ENCODE measurements around the gene CCDC33.

CCDC33 gene

GRCh38 chr15:74293021-74293810, 57.1 kb downstream of the CCDC33 start:
- Histone ChIP-seq H3K79me1 (replicated peaks; ENCODE audit: low read length, poor library complexity, severe bottlenecking) (no peaks in the 10 kb centered on the region), H4K8ac (ENCODE audit: low read length) (no peak overlapping the region), H3K4me2 (ENCODE audit: low read length, poor library complexity, severe bottlenecking) (no peak overlapping the region), H3K9ac (ENCODE audit: low read length) (no peak overlapping the region), H2BK5ac (ENCODE audit: low read depth, low read length, poor library complexity, severe bottlenecking) (no peak overlapping the region), H3K14ac (ENCODE audit: low read length in 2 of 2) (no peak overlapping the region), H3K4ac (ENCODE audit: low read depth in 1 of 2, low read length in 2 of 2) (no peak overlapping the region), H2AK5ac (ENCODE audit: low read length, severe bottlenecking) (no peak overlapping the region), H2BK15ac (ENCODE audit: low read depth, poor library complexity, severe bottlenecking) (no peak overlapping the region), H2BK12ac (ENCODE audit: low read length in 2 of 2) (no peak overlapping the region), H2BK120ac (ENCODE audit: low read depth, low read length) (no peak overlapping the region), H3K9me3 (ENCODE audit: control insufficient read depth, low read length) (no peaks in the 10 kb centered on the region), H3K23ac (ENCODE audit: low read length in 2 of 2) (no peak overlapping the region), H3K27me3 (ENCODE audit: control insufficient read depth in 1 of 2, insufficient read depth in 1 of 2, low read length in 2 of 2) (peaks cover 63 to 68% of the 10 kb centered on the region in 2 experiments), H4K91ac (ENCODE audit: low read length) (no peak overlapping the region), H3K4me3 (ENCODE audit: insufficient read depth in 1 of 2, low read depth in 1 of 2, low read length in 2 of 2) (no peak overlapping the region), H3K27ac (ENCODE audit: low read length, poor library complexity, severe bottlenecking) (no peak overlapping the region), H3K18ac (ENCODE audit: low read depth in 1 of 2, low read length in 2 of 2) (no peak overlapping the region), H3K4me1 (ENCODE audit: control insufficient read depth, insufficient read depth, low read depth, low read length) (no peaks in the 10 kb centered on the region), H2AFZ (ENCODE audit: low read depth, low read length) (no peak overlapping the region), H3K36me3 (ENCODE audit: control insufficient read depth in 1 of 2, insufficient read depth in 2 of 2, low read depth in 1 of 2, low read length in 2 of 2) (no peaks in the 10 kb centered on the region)
- WGBS, result 63% methylated on average over 3 of the region's 3 CpGs
- no peak for DNase-seq

- Histone ChIP-seq H2BK5ac (ENCODE audit: low read depth, low read length, poor library complexity, severe bottlenecking) (no peak overlapping the region), H3K14ac (ENCODE audit: low read length in 2 of 2) (no peak overlapping the region)
These were observed 57.9 kb downstream of the CCDC33 start for GRCh38 chr15:74294010-74294409.

GRCh38 chr15:74295800-74296199, 59.7 kb downstream of the CCDC33 start:
- Histone ChIP-seq H2AFZ (ENCODE audit: low read depth, low read length) (no peak overlapping the region), H3K4ac (ENCODE audit: low read depth in 1 of 2, low read length in 2 of 2) (no peak overlapping the region)

More at GRCh38 chr15:74294010-74294409, 57.9 kb downstream of the CCDC33 start:
- Histone ChIP-seq H4K91ac (ENCODE audit: low read length) (no peak overlapping the region), H3K9me3 (ENCODE audit: control insufficient read depth, low read length) (no peaks in the 10 kb centered on the region), H3K23ac (ENCODE audit: low read length in 2 of 2) (no peak overlapping the region), H3K9ac (ENCODE audit: low read length) (no peak overlapping the region), H2BK15ac (ENCODE audit: low read depth, poor library complexity, severe bottlenecking) (no peak overlapping the region), H3K18ac (ENCODE audit: low read depth in 1 of 2, low read length in 2 of 2) (no peak overlapping the region), H3K36me3 (ENCODE audit: control insufficient read depth in 1 of 2, insufficient read depth in 2 of 2, low read depth in 1 of 2, low read length in 2 of 2) (no peaks in the 10 kb centered on the region), H3K27me3 (ENCODE audit: control insufficient read depth in 1 of 2, insufficient read depth in 1 of 2, low read length in 2 of 2) (peaks cover 60 to 62% of the 10 kb centered on the region in 2 experiments), H3K4ac (ENCODE audit: low read depth in 1 of 2, low read length in 2 of 2) (no peak overlapping the region), H2BK120ac (ENCODE audit: low read depth, low read length) (no peak overlapping the region), H3K27ac (ENCODE audit: low read length, poor library complexity, severe bottlenecking) (no peak overlapping the region), H3K4me1 (ENCODE audit: control insufficient read depth, insufficient read depth, low read depth, low read length) (no peaks in the 10 kb centered on the region), H3K4me3 (ENCODE audit: insufficient read depth in 1 of 2, low read depth in 1 of 2, low read length in 2 of 2) (no peak overlapping the region), H3K4me2 (ENCODE audit: low read length, poor library complexity, severe bottlenecking) (no peak overlapping the region), H2AK5ac (ENCODE audit: low read length, severe bottlenecking) (no peak overlapping the region), H2AFZ (ENCODE audit: low read depth, low read length) (no peak overlapping the region), H3K79me1 (replicated peaks; ENCODE audit: low read length, poor library complexity, severe bottlenecking) (no peaks in the 10 kb centered on the region), H2BK12ac (ENCODE audit: low read length in 2 of 2) (no peak overlapping the region), H4K8ac (ENCODE audit: low read length) (no peak overlapping the region)
- WGBS, result 88% methylated on average over 1 of the region's 1 CpG
- no peak for DNase-seq

GRCh38 chr15:74297887-74298286, 61.8 kb downstream of the CCDC33 start:
- Histone ChIP-seq H3K27me3 (ENCODE audit: control insufficient read depth in 1 of 2, insufficient read depth in 1 of 2, low read length in 2 of 2) (peaks cover 69 to 91% of the 10 kb centered on the region in 2 experiments), H3K4me1 (ENCODE audit: control insufficient read depth, insufficient read depth, low read depth, low read length) (peaks cover 10% of the 10 kb centered on the region), H3K79me1 (replicated peaks; ENCODE audit: low read length, poor library complexity, severe bottlenecking) (no peaks in the 10 kb centered on the region), H3K23ac (ENCODE audit: low read length in 2 of 2) (no peak overlapping the region), H3K9ac (ENCODE audit: low read length) (no peak overlapping the region), H4K91ac (ENCODE audit: low read length) (no peak overlapping the region), H2AK5ac (ENCODE audit: low read length, severe bottlenecking) (no peak overlapping the region), H2AFZ (ENCODE audit: low read depth, low read length) (no peak overlapping the region), H3K14ac (ENCODE audit: low read length in 2 of 2) (no peak overlapping the region), H3K18ac (ENCODE audit: low read depth in 1 of 2, low read length in 2 of 2) (no peak overlapping the region), H3K27ac (ENCODE audit: low read length, poor library complexity, severe bottlenecking) (no peak overlapping the region), H4K8ac (ENCODE audit: low read length) (no peak overlapping the region), H3K36me3 (ENCODE audit: control insufficient read depth in 1 of 2, insufficient read depth in 2 of 2, low read depth in 1 of 2, low read length in 2 of 2) (no peaks in the 10 kb centered on the region), H3K9me3 (ENCODE audit: control insufficient read depth, low read length) (no peaks in the 10 kb centered on the region), H3K4me2 (ENCODE audit: low read length, poor library complexity, severe bottlenecking) (no peak overlapping the region), H3K4me3 (ENCODE audit: insufficient read depth in 1 of 2, low read depth in 1 of 2, low read length in 2 of 2) (no peak overlapping the region), H3K4ac (ENCODE audit: low read depth in 1 of 2, low read length in 2 of 2) (no peak overlapping the region), H2BK120ac (ENCODE audit: low read depth, low read length) (no peak overlapping the region), H2BK5ac (ENCODE audit: low read depth, low read length, poor library complexity, severe bottlenecking) (no peak overlapping the region), H2BK15ac (ENCODE audit: low read depth, poor library complexity, severe bottlenecking) (no peak overlapping the region), H2BK12ac (ENCODE audit: low read length in 2 of 2) (no peak overlapping the region)
- 1% methylated on average over 1 of the region's 1 CpG for WGBS
- DNase-seq, result no peak

More at GRCh38 chr15:74295800-74296199, 59.7 kb downstream of the CCDC33 start:
- H3K9ac ChIP-seq (ENCODE audit: low read length), result no peak overlapping the region
- no peak overlapping the region for H3K4me2 ChIP-seq (ENCODE audit: low read length, poor library complexity, severe bottlenecking)
- H3K4me3 ChIP-seq (ENCODE audit: insufficient read depth in 1 of 2, low read depth in 1 of 2, low read length in 2 of 2), result no peak overlapping the region
- H3K79me1 ChIP-seq (replicated peaks; ENCODE audit: low read length, poor library complexity, severe bottlenecking), result no peaks in the 10 kb centered on the region
- no peak overlapping the region for H2BK15ac ChIP-seq (ENCODE audit: low read depth, poor library complexity, severe bottlenecking)
- H4K8ac ChIP-seq (ENCODE audit: low read length), result no peak overlapping the region
- no peaks in the 10 kb centered on the region for H3K4me1 ChIP-seq (ENCODE audit: control insufficient read depth, insufficient read depth, low read depth, low read length)
- H2BK12ac ChIP-seq (ENCODE audit: low read length in 2 of 2), result no peak overlapping the region
- no peak overlapping the region for H3K23ac ChIP-seq (ENCODE audit: low read length in 2 of 2)
- DNase-seq, result no peak
- no peak overlapping the region for H3K18ac ChIP-seq (ENCODE audit: low read depth in 1 of 2, low read length in 2 of 2)
- no peak overlapping the region for H2BK120ac ChIP-seq (ENCODE audit: low read depth, low read length)
- H3K36me3 ChIP-seq (ENCODE audit: control insufficient read depth in 1 of 2, insufficient read depth in 2 of 2, low read depth in 1 of 2, low read length in 2 of 2), result no peaks in the 10 kb centered on the region
- H2BK5ac ChIP-seq (ENCODE audit: low read depth, low read length, poor library complexity, severe bottlenecking), result no peak overlapping the region
- 76% methylated on average over 6 of the region's 6 CpGs for WGBS
- H2AK5ac ChIP-seq (ENCODE audit: low read length, severe bottlenecking), result no peak overlapping the region
- no peak overlapping the region for H3K14ac ChIP-seq (ENCODE audit: low read length in 2 of 2)
- no peak overlapping the region for H3K27ac ChIP-seq (ENCODE audit: low read length, poor library complexity, severe bottlenecking)
- H3K9me3 ChIP-seq (ENCODE audit: control insufficient read depth, low read length), result no peaks in the 10 kb centered on the region
- H4K91ac ChIP-seq (ENCODE audit: low read length), result no peak overlapping the region
- H3K27me3 ChIP-seq (ENCODE audit: control insufficient read depth in 1 of 2, insufficient read depth in 1 of 2, low read length in 2 of 2), result peaks cover 64 to 71% of the 10 kb centered on the region in 2 experiments
